Skin epidermis (tissue), 12 donors: Measurements from ENCODE around the gene CADM1.

ENCODE experiments used
- H3K27ac ChIP-seq, 21 experiments: fragments of 200-600 bp; sonication (generic) in 11 of 21; one replicate each; pipeline ENCODE4 v1.5.0; 2020; ENCODE audit warnings: mild to moderate bottlenecking in 3 of 21, inconsistent platforms in 2 of 21, moderate library complexity in 2 of 21
- H3K4me3 ChIP-seq, 7 experiments: fragments of 200-600 bp; sonication (generic) in 2 of 7; one replicate each; pipeline ENCODE4 v1.5.0; 2020; ENCODE audit warnings: inconsistent platforms in 2 of 7, mild to moderate bottlenecking in 2 of 7, moderate library complexity in 1 of 7

The CADM1 gene

DNA sequence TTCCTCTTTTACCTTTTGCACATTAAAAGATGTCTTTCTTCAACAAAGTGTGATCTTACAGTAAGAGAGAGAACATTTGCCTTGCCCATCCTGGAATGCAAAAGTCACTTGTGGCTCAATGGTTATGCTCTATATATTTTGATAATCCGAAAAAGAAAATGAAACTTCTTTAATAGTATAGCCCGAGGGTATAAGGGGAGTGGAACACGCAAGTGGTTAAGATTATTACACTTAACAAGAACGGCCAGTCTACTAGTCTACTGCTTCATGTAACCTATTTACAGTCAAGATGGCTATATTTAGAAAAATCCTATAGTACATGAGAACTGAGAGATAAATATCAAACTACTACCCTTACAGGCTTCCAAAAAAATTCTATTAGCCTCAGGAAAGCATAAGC is 86.1 kb downstream of the CADM1 start:
- H3K27ac ChIP-seq: no peak overlapping the region
- no peak overlapping the region for H3K4me3 ChIP-seq

DNA sequence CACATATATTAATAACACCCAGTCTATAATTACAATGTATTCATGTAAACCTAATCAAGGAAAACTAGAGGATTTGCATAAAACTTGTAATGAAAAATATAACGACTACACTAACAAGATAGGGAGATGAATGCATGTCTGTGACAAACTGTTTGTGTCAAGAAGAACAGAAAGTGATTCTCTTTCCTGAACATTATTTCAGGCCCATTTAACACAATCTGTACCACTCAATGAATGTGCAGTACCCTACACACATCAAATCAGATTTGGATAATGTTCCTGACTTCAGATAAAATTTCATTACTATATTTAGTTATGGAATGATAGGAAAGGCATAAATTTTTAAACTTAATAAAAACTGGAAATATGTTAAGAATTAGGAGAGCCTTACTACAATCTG is 93.1 kb downstream of the CADM1 start:
- Histone ChIP-seq H3K27ac (no peak overlapping the region), H3K4me3 (no peak overlapping the region)

DNA sequence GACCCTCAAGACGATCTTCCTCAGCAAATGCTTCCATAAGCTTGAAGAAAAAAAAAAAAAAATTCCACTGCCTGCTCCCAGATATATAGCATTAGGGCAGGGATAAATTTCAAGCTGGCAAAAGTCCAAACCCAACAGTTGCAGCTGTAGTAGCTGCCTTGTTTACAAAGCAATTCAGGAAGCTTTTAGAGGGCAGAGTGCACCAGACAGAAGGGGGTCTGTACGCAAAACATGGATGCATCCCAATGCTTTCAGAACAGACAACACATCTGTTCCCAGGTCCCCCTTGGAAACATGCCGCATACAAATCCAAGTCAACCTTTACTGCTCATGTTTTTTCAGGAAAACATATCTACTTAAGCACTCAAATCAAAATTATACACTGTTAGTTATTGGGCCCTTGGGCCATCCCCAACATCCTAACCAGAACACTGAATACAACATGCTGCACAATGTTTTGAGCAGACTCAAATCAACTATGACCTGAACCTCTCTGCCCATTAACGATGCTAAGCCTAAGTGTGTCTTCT is 94.5 kb downstream of the CADM1 start:
- no peak overlapping the region for H3K4me3 ChIP-seq

DNA sequence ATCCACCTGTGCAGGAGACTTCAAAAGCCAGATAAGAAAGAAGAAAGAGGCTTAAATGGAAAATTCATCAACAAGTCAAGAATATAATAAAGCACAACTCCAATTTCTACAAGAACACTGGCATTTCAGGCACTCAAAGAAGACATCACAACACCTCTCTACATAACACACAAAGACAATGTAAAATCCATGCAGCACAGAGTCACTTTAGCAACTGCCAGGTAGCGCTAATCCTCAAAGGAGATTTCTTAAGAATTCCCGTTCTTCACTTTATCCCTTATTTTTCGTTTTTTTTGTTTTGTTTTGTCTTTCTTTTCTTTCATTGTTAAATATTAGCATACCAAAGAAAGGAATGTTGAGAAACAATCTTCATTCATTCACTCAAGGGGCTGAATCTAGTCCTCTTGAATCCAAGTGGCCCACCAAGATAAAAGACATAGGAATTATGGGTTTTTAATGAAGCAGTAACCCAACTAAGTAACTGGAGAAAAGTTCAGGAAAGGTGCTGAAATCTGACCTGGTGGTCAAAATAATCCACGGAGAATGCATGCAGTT is 95.0 kb downstream of the CADM1 start:
- no peak overlapping the region for H3K27ac ChIP-seq
- no peak overlapping the region for H3K4me3 ChIP-seq

More for the DNA sequence above, 94.5 kb downstream of the CADM1 start:
- no peak overlapping the region for H3K27ac ChIP-seq

GRCh38 chr11:115408036-115408921 is 95.9 kb downstream of the CADM1 start:
- no peak overlapping the region for H3K4me3 ChIP-seq
- H3K27ac ChIP-seq: no peak overlapping the region

GRCh38 chr11:115407496-115407895 is 96.7 kb downstream of the CADM1 start:
- H3K27ac ChIP-seq: no peak overlapping the region
- no peak overlapping the region for H3K4me3 ChIP-seq

DNA sequence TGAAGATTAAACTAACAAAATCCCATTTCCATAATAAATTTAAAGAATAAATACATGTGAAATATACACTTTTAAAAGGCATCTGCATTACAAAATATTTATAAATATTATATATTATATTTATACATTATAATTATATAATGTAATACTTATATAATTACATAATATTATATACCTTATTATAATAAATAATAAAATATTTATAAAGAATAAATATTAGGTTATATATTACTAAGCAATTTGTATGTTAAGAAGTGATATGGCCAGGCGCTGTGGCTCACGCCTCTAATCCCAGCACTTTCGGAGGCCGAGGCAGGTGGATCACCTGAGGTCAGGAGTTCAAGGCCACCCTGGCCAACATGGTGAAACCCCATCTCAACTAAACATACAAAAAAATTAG is 97.8 kb downstream of the CADM1 start:
- H3K27ac ChIP-seq: no peak overlapping the region
- no peak overlapping the region for H3K4me3 ChIP-seq

- Histone ChIP-seq H3K27ac (no peak overlapping the region), H3K4me3 (no peak overlapping the region)
Measured at GRCh38 chr11:115398333-115399080, 105.7 kb downstream of the CADM1 start.

DNA sequence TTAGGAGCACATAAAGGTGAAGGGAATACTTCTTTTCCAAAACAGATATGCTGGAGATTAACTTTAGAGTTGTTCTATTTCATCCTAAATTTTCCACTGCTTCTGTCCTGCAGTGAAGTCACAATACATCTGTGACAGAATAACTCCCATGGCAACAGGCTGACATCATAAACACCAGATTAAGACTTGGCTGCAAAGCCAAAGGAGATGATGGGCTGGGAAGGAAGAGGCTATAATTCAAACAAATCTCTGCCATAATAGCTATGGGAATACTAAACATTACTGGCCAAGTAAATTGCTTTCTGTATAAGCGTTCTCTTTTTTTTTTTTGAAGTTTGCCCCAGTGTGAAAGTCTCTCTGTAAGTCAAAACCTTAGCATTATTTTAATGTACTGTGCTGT is 107.7 kb downstream of the CADM1 start:
- Histone ChIP-seq H3K27ac (no peak overlapping the region), H3K4me3 (no peak overlapping the region)

DNA sequence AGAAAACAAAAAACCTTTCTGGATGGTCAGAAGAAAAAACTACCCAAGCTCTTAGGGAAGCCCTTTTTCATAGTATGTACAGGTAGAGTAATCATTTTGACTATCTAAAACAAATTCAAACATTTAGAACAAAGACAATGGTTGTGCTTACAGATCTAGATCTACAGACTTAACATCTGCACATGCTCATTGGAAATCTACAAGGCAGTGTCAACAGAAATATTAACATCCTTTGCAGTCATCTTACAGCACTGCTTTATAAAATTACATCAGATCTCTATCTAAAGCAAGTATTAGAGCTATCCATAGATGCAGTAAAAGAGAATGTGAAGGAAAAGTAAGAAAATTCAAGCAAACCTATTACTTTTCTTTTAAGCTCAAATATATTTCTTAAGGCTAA is 110.3 kb downstream of the CADM1 start:
- no peak overlapping the region for H3K4me3 ChIP-seq
- no peak overlapping the region for H3K27ac ChIP-seq

- H3K4me3 ChIP-seq: no peak overlapping the region
- H3K27ac ChIP-seq: no peak overlapping the region
Measured at GRCh38 chr11:115391598-115391997, 112.6 kb downstream of the CADM1 start.

DNA sequence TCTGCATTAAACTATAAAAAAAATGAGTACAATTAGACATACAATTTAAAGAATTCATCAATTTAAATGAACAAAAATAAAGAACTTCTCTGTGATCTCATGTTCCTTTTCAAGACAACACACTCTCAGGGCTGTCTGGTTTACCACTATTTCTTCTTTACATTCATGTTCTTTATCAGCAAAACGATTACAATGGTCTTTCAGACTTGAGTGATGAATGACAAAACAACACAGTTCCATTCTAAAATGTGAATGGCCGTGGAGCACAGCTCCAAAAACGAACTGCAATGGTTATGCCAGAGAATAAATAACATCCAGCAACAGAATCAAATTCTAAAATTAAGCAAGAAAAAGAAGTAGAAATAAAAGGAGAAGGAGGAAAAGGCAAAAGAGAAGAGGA is 113.1 kb downstream of the CADM1 start:
- Histone ChIP-seq H3K27ac (no peak overlapping the region), H3K4me3 (no peak overlapping the region)

GRCh38 chr11:115390441-115390840 is 113.8 kb downstream of the CADM1 start:
- no peak overlapping the region for H3K27ac ChIP-seq
- H3K4me3 ChIP-seq: no peak overlapping the region

- H3K4me3 ChIP-seq: no peak overlapping the region
- no peak overlapping the region for H3K27ac ChIP-seq
Measured at GRCh38 chr11:115389790-115390189, 114.4 kb downstream of the CADM1 start.

- H3K27ac ChIP-seq: no peak overlapping the region
Measured at GRCh38 chr11:115385226-115385625, 119.0 kb downstream of the CADM1 start.

GRCh38 chr11:115384236-115384635 is 120.0 kb downstream of the CADM1 start:
- no peak overlapping the region for H3K27ac ChIP-seq

More at GRCh38 chr11:115385226-115385625, 119.0 kb downstream of the CADM1 start:
- no peak overlapping the region for H3K4me3 ChIP-seq

GRCh38 chr11:115383431-115383830 is 120.8 kb downstream of the CADM1 start:
- Histone ChIP-seq H3K4me3 (no peak overlapping the region), H3K27ac (no peak overlapping the region)

More at GRCh38 chr11:115384236-115384635, 120.0 kb downstream of the CADM1 start:
- no peak overlapping the region for H3K4me3 ChIP-seq

DNA sequence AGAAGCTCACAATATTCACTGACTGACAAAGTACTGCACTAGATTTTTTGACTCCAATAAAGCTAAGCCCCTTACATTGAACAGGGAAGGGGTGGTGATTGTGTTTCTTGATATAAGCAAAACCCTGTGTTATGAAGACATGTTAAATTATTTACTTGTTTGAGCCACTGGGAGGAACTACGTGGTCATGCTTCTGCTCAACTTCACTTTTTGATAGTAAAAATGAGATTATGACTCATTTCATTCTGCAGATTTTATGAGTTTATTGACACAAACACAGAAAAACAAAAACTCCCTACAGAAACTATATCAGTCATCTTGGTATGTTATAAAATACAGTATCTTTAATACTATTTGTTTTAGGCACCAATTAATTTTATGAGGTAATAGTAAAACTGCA is 124.7 kb downstream of the CADM1 start:
- H3K27ac ChIP-seq: no peak overlapping the region

DNA sequence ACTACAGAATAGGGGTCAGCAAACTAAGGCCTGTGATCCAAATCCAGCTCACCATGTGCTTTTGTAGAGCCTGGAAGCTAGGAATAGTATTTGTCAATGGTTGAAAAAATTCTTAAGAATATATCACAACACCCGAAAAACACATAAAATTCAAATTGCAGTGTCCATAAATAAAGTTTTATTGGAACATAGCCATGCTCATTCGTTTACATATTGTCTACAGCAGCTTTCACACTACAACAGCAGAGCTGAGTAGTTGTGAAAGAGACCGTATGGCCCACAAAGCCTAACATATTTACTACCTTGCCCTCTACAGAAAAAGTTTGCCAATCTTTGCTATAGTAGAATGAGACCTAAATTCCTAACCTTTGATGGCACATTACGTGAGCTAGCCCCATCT is 125.7 kb downstream of the CADM1 start:
- no peak overlapping the region for H3K4me3 ChIP-seq

More for the DNA sequence above, 124.7 kb downstream of the CADM1 start:
- no peak overlapping the region for H3K4me3 ChIP-seq

GRCh38 chr11:115377882-115378296 is 126.3 kb downstream of the CADM1 start:
- Histone ChIP-seq H3K4me3 (no peak overlapping the region), H3K27ac (no peak overlapping the region)

More for the DNA sequence above, 125.7 kb downstream of the CADM1 start:
- no peak overlapping the region for H3K27ac ChIP-seq
